Right lobe of liver (tissue), 6 donors: ENCODE results near the gene LRG1. TPM values are rescaled to one million over a fixed set of nuclear protein-coding genes. Genes with fewer than 3 reads are reported as not detected.
"Not testable (repeated sequence)": the region's sequence is repeated elsewhere in the genome, so short reads cannot be mapped to it uniquely, and the experiment has no call there.

Experiments
- ATAC-seq, 4 donors: fragments of 200-7000 bp; cut with Tn5 transposase; one replicate each; pipeline ENCODE4 v1.9.1; 2020; ENCODE audit warnings: mild to moderate bottlenecking in 4 of 4, moderate library complexity in 4 of 4
- DNase-seq, 3 donors: peaks; one replicate each; pipeline ENCODE4 v3.0.0-alpha.2; 2020
- H3K27ac ChIP-seq, 3 donors: fragments of 200-600 bp; one replicate each; pipeline ENCODE4 v1.8.0; 2022
- H3K27me3 ChIP-seq, 2 donors: fragments of 200-600 bp; one replicate each; pipeline ENCODE4 v1.8.0; 2022
- H3K36me3 ChIP-seq, 4 donors: fragments of 200-600 bp; sonication (generic) in 1 of 4; one replicate each; pipeline versions ENCODE4 v1.5.1 to v1.8.0; 2017 to 2022; ENCODE audit warnings: control low read depth in 1 of 4
- H3K4me1 ChIP-seq, 4 donors: fragments of 200-600 bp; sonication (generic) in 1 of 4; one replicate each; pipeline versions ENCODE4 v1.5.1 to v1.8.0; 2017 to 2022; ENCODE audit warnings: control low read depth in 1 of 4
- H3K4me3 ChIP-seq, 3 donors: fragments of 200-600 bp; one replicate each; pipeline ENCODE4 v1.8.0; 2022
- H3K9me3 ChIP-seq, 4 donors: fragments of 200-600 bp; sonication (generic) in 1 of 4; one replicate each; pipeline versions ENCODE4 v1.5.1 to v1.8.0; 2017 to 2022; ENCODE audit warnings: control low read depth in 1 of 4
- CTCF ChIP-seq, 4 donors: fragments of 200-600 bp in 3 of 4; fragments of 450-650 bp in 1 of 4; IDR thresholded peaks; one replicate each; pipeline versions ENCODE4 v1.5.1 to v1.8.0; 2016 to 2022; ENCODE audit warnings: antibody characterized with exemption in 4 of 4, mild to moderate bottlenecking in 2 of 4
- POLR2A ChIP-seq: fragments of 450-650 bp; IDR thresholded peaks from one replicate; pipeline ENCODE4 v1.6.1; 2017; ENCODE audit warnings: antibody characterized with exemption, mild to moderate bottlenecking
- WGBS: methylation state at CpG from one replicate; pipeline ENCODE4 v1.1.6; 2018; ENCODE audit warnings: low coverage, low lambda C conversion rate; ENCODE audit not compliant: insufficient coverage; ENCODE audit errors: missing lambda C conversion rate; 5-methylcytosine and 5-hydroxymethylcytosine counted together
- intact Hi-C, 2 donors: fragments of 100-400 bp; cut with DNase I; formaldehyde crosslinking; loops; one replicate each; pipeline versions ENCODE4 v1.11.2 to v1.14.1; 2022
- total RNA-seq, 6 experiments: library from RNA; depleted of rRNA in 2 of 6; stranded (reverse); fragments of >200 nt in 2 of 6; fragmentation: NEBNext Ultra II Directional in 3 of 6; extraction: Animal tissue kit (Norgen Biotek cat#: 25700) in 3 of 6; gene quantifications; one replicate each; pipeline versions ENCODE4 v1.1.0 to v1.2.4, GENCODE V29; 2016 to 2023
- donor health status: DM: no; HTN: yes; CAD: no.
- donor health status: DM: no; HTN: no; CAD: no.
- donor health status: DM: no; HTN: no; CAD: no.
- donor health status: DM: no; HTN: yes; CAD: no.
- donor health status: DM: no; HTN: yes; CAD: no.

LRG1 gene
- total RNA-seq, 6 experiments from 2014 or later, result 331 to 1,334 (median 524) TPM

- TF ChIP-seq POLR2A, result no peak
- TF ChIP-seq CTCF (IDR thresholded peaks at IDR 0.05), result no peak
- Histone ChIP-seq H3K9me3 (no peaks in the 10 kb centered on the region), H3K4me1 (peaks cover 0 to 21% (median 6%) of the 10 kb centered on the region in 4 donors), H3K4me3 (no peak overlapping the region), H3K27me3 (no peaks in the 10 kb centered on the region), H3K27ac (no peak overlapping the region), H3K36me3 (no peaks in the 10 kb centered on the region)
- WGBS, result 80% methylated on average over 8 of the region's 14 CpGs
- DNase-seq (peak in 1 of 3 donors; percentile 48), ATAC-seq (no peak)
- intact Hi-C loops, result no loop called here
Measured at GRCh38 chr19:4548238-4548584, 8.4 kb upstream of the LRG1 start.

- Histone ChIP-seq H3K9me3 (no peaks in the 10 kb centered on the region), H3K4me1 (peaks cover 0 to 21% (median 6%) of the 10 kb centered on the region in 4 donors), H3K4me3 (peak overlapping the region in 1 of 3 donors; percentile 12), H3K27me3 (no peaks in the 10 kb centered on the region), H3K36me3 (no peaks in the 10 kb centered on the region), H3K27ac (peak overlapping the region in 1 of 3 donors; percentile 63)
- ATAC-seq (peak; percentile 80 to 90 (median 87)), DNase-seq (peak; percentile 89 to 93 (median 92))
- intact Hi-C loops, result no loop called here
- 67% methylated on average over 19 of the region's 32 CpGs for WGBS
- TF ChIP-seq POLR2A (no peak), CTCF (IDR thresholded peaks at IDR 0.05) (peak; percentile 51 to 62 (median 54))
Measured at GRCh38 chr19:4547303-4548237, 7.7 kb upstream of the LRG1 start.

GRCh38 chr19:4543842-4544647, 4.2 kb upstream of the LRG1 start:
- WGBS, result 60% methylated on average over 1 of the region's 87 CpGs
- no peaks in the 10 kb centered on the region for H3K9me3 ChIP-seq
- no peaks in the 10 kb centered on the region for H3K36me3 ChIP-seq
- DNase-seq, result no peak
- TF ChIP-seq POLR2A (no peak), CTCF (IDR thresholded peaks at IDR 0.05) (no peak)
- intact Hi-C loops, result no loop called here
- peaks cover 0 to 35% (median 12%) of the 10 kb centered on the region in 4 donors for H3K4me1 ChIP-seq
- no peak overlapping the region for H3K4me3 ChIP-seq
- peak overlapping the region in 1 of 3 donors; percentile 57 for H3K27ac ChIP-seq
- ATAC-seq, result no peak
- H3K27me3 ChIP-seq, result no peaks in the 10 kb centered on the region

GRCh38 chr19:4542896-4543841, 3.3 kb upstream of the LRG1 start:
- no peaks in the 10 kb centered on the region for H3K27me3 ChIP-seq
- peaks cover 0 to 43% (median 12%) of the 10 kb centered on the region in 4 donors for H3K4me1 ChIP-seq
- ATAC-seq, result no peak
- H3K9me3 ChIP-seq, result no peaks in the 10 kb centered on the region
- 38% methylated on average over 20 of the region's 77 CpGs for WGBS
- no peak for DNase-seq
- H3K27ac ChIP-seq, result peak overlapping the region; percentile 44 to 57 (median 47)
- no peak for TF ChIP-seq POLR2A
- no peak for TF ChIP-seq CTCF (IDR thresholded peaks at IDR 0.05)
- H3K36me3 ChIP-seq, result peaks cover 0 to under 1% (median 0%) of the 10 kb centered on the region in 4 donors
- peak overlapping the region in 1 of 3 donors; percentile 6 for H3K4me3 ChIP-seq
- intact Hi-C loops, result no loop called here

- ATAC-seq, H3K4me3 ChIP-seq, H3K36me3 ChIP-seq, H3K27me3 ChIP-seq, DNase-seq, H3K9me3 ChIP-seq, intact Hi-C loops: not testable (repeated sequence)
- peaks cover 0 to 33% (median 7%) of the 10 kb centered on the region in 4 donors for H3K4me1 ChIP-seq
- WGBS, result 49% methylated on average over 6 of the region's 12 CpGs
- H3K27ac ChIP-seq, result peak overlapping the region in 1 of 3 donors; percentile 66
Measured at GRCh38 chr19:4541806-4542145, 1.9 kb upstream of the LRG1 start.
